Neural cell (in vitro differentiated cells): Measurements from ENCODE around the gene NARS2. TPM values are rescaled to one million over a fixed set of nuclear protein-coding genes. Genes with fewer than 3 reads are reported as not detected.

Experiments used
- H2AFZ ChIP-seq: fragments of 200-600, 300-800 bp; sonication (generic), shearing (Covaris generic); 2 replicates; pipeline ENCODE4 v1.6.0; 2014; ENCODE audit warnings: low read depth, mild to moderate bottlenecking, antibody characterized with exemption, low read length, moderate library complexity
- H3F3A ChIP-seq: fragments of 200-600 bp; shearing (Covaris generic); 2 replicates; pipeline ENCODE4 v1.6.1; 2016; ENCODE audit warnings: mild to moderate bottlenecking, moderate library complexity, mixed read lengths, antibody characterized with exemption, low read length; ENCODE audit not compliant: insufficient read depth, poor library complexity, severe bottlenecking
- H3K27ac ChIP-seq: fragments of 200-600, 300-800 bp; sonication (generic), shearing (Covaris generic); 2 replicates; pipeline ENCODE4 v1.5.1; 2014; ENCODE audit warnings: mild to moderate bottlenecking, low read length, moderate library complexity
- H3K27me3 ChIP-seq: fragments of 300-800, 200-600 bp; sonication (generic), shearing (Covaris generic); 2 replicates; pipeline ENCODE4 v1.6.0; 2014; ENCODE audit warnings: mild to moderate bottlenecking, low read depth, low read length, moderate library complexity; ENCODE audit not compliant: insufficient read depth
- H3K36me3 ChIP-seq: fragments of 300-800, 200-600 bp; sonication (generic), shearing (Covaris generic); 2 replicates; pipeline ENCODE4 v1.5.1; 2014; ENCODE audit warnings: mild to moderate bottlenecking, antibody characterized with exemption, low read length, moderate library complexity; ENCODE audit not compliant: insufficient read depth
- H3K4me2 ChIP-seq: fragments of 300-800, 200-600 bp; sonication (generic), shearing (Covaris generic); 2 replicates; pipeline ENCODE4 v1.6.0; 2014; ENCODE audit warnings: mild to moderate bottlenecking, low read length
- H3K4me3 ChIP-seq: fragments of 300-800, 200-600 bp; sonication (generic), shearing (Covaris generic); 2 replicates; pipeline ENCODE4 v1.5.1; 2014; ENCODE audit warnings: mild to moderate bottlenecking, low read length, moderate library complexity
- H3K79me2 ChIP-seq: fragments of 200-600 bp; shearing (Covaris generic); replicated peaks from 2 replicates; pipeline ENCODE4 v1.6.0; 2014; ENCODE audit warnings: mild to moderate bottlenecking, low read length, moderate library complexity; ENCODE audit not compliant: insufficient read depth
- H3K9ac ChIP-seq: fragments of 300-800, 200-600 bp; sonication (generic), shearing (Covaris generic); 2 replicates; pipeline ENCODE4 v1.6.1; 2016; ENCODE audit warnings: mild to moderate bottlenecking, low read length, mixed read lengths
- H3K9me2 ChIP-seq: fragments of 200-600 bp; shearing (Covaris generic); 2 replicates; pipeline ENCODE4 v1.6.1; 2016; ENCODE audit warnings: mild to moderate bottlenecking, low read length, mixed read lengths; ENCODE audit not compliant: insufficient read depth
- H3K9me3 ChIP-seq: fragments of 200-600, 300-800 bp; sonication (generic), shearing (Covaris generic); 2 replicates; pipeline ENCODE4 v1.6.1; 2016; ENCODE audit warnings: mild to moderate bottlenecking, mixed run types, low read length, moderate library complexity, mixed read lengths
- H4K20me1 ChIP-seq: fragments of 200-600 bp; shearing (Covaris generic); 2 replicates; pipeline ENCODE4 v1.6.1; 2016; ENCODE audit warnings: mild to moderate bottlenecking, mixed run types; ENCODE audit not compliant: insufficient read depth
- CTCF ChIP-seq: fragments of 450-650 bp; IDR thresholded peaks from 2 replicates; pipeline ENCODE4 v1.5.1; 2014; ENCODE audit warnings: antibody characterized with exemption, mild to moderate bottlenecking, moderate library complexity; ENCODE audit not compliant: poor library complexity, severe bottlenecking
- EP300 ChIP-seq: fragments of 450-650 bp; conservative IDR thresholded peaks from 2 replicates; pipeline ENCODE4 v1.6.1; 2014; ENCODE audit warnings: antibody characterized with exemption, mild to moderate bottlenecking, moderate library complexity; ENCODE audit not compliant: poor library complexity, severe bottlenecking
- EZH2 ChIP-seq: fragments of 200-600, 300-800 bp; shearing (Covaris generic), sonication (generic); IDR thresholded peaks from 2 replicates; pipeline ENCODE4 v1.6.1; 2014; ENCODE audit warnings: antibody characterized with exemption, low read length, borderline replicate concordance, mild to moderate bottlenecking; ENCODE audit not compliant: insufficient read depth, poor library complexity, severe bottlenecking
- MXI1 ChIP-seq: fragments of 450-650 bp; conservative IDR thresholded peaks from 2 replicates; pipeline ENCODE4 v1.6.1; 2014; ENCODE audit warnings: antibody characterized with exemption, mild to moderate bottlenecking; ENCODE audit not compliant: poor library complexity, severe bottlenecking
- POLR2AphosphoS5 ChIP-seq: IDR thresholded peaks from 2 replicates; pipeline ENCODE4 v1.6.1; 2012
- RAD21 ChIP-seq: fragments of 450-650 bp; conservative IDR thresholded peaks from 2 replicates; pipeline ENCODE4 v1.6.1; 2014; ENCODE audit warnings: antibody characterized with exemption, mild to moderate bottlenecking, moderate library complexity
- REST ChIP-seq: IDR thresholded peaks from 2 replicates; pipeline ENCODE4 v1.6.1; 2012; ENCODE audit warnings: borderline replicate concordance
- SMC3 ChIP-seq: fragments of 450-650 bp; conservative IDR thresholded peaks from 2 replicates; pipeline ENCODE4 v1.6.1; 2014; ENCODE audit warnings: antibody characterized with exemption, mild to moderate bottlenecking, moderate library complexity; ENCODE audit not compliant: poor library complexity
- TAF1 ChIP-seq: IDR thresholded peaks from 2 replicates; pipeline ENCODE4 v1.6.1; 2012; ENCODE audit warnings: low read depth
- polyA plus RNA-seq: library from polyadenylated mRNA; depleted of rRNA; stranded (reverse); fragments of >200 nt; gene quantifications from 2 replicates; pipeline ENCODE4 v1.2.3, GENCODE V29; 2014

Gene NARS2
- polyA plus RNA-seq, 1 donor from 2014 or later, result 39.6 TPM

GRCh38 chr11:78428773-78429172 is 145.9 kb downstream of the NARS2 start:
- no peak overlapping the region for H3K27ac ChIP-seq

GRCh38 chr11:78428266-78428636 is 146.4 kb downstream of the NARS2 start:
- Histone ChIP-seq H3K4me2 (no peak overlapping the region), H2AFZ (no peak overlapping the region), H3K36me3 (no peaks in the 10 kb centered on the region), H3K79me2 (no peaks in the 10 kb centered on the region), H3K4me3 (no peak overlapping the region), H3F3A (no peaks in the 10 kb centered on the region), H4K20me1 (no peaks in the 10 kb centered on the region), H3K9ac (no peak overlapping the region), H3K9me2 (no peaks in the 10 kb centered on the region), H3K27me3 (no peaks in the 10 kb centered on the region), H3K27ac (no peak overlapping the region), H3K9me3 (no peaks in the 10 kb centered on the region)
- TF ChIP-seq EP300, result no peak
- no peak for TF ChIP-seq SMC3
- no peak for TF ChIP-seq CTCF
- TF ChIP-seq EZH2, result no peak
- no peak for TF ChIP-seq TAF1
- TF ChIP-seq POLR2AphosphoS5, result no peak
- no peak for TF ChIP-seq REST
- no peak for TF ChIP-seq RAD21
- TF ChIP-seq MXI1, result no peak

More at GRCh38 chr11:78428773-78429172, 145.9 kb downstream of the NARS2 start:
- no peaks in the 10 kb centered on the region for H3K9me2 ChIP-seq
- no peaks in the 10 kb centered on the region for H3K27me3 ChIP-seq
- H3K79me2 ChIP-seq, result no peaks in the 10 kb centered on the region
- H4K20me1 ChIP-seq, result no peaks in the 10 kb centered on the region
- no peak overlapping the region for H3K4me2 ChIP-seq
- no peak overlapping the region for H3K4me3 ChIP-seq
- no peaks in the 10 kb centered on the region for H3F3A ChIP-seq
- no peaks in the 10 kb centered on the region for H3K36me3 ChIP-seq
- no peaks in the 10 kb centered on the region for H3K9me3 ChIP-seq
- H3K9ac ChIP-seq, result no peak overlapping the region
- no peak overlapping the region for H2AFZ ChIP-seq
- no peak for TF ChIP-seq POLR2AphosphoS5
- TF ChIP-seq CTCF, result no peak
- no peak for TF ChIP-seq TAF1
- no peak for TF ChIP-seq EP300
- no peak for TF ChIP-seq MXI1
- no peak for TF ChIP-seq SMC3
- no peak for TF ChIP-seq RAD21
